ENCODE data around the gene STXBP1. TPM values are rescaled to one million over a fixed set of nuclear protein-coding genes. Genes with fewer than 3 reads are reported as not detected.

STXBP1 gene
- total and polyA plus RNA-seq, 4 donors = 19.2 to 65.8 (median 46.7) TPM

- no peak overlapping the region for H3K9ac ChIP-seq (ENCODE audit: insufficient read depth in 1 of 2, low read length in 2 of 2)
- 95 to 97% methylated on average over 10 of the region's 10 CpGs for WGBS, 2 donors
- no peak overlapping the region for H3K27ac ChIP-seq (ENCODE audit: low read depth in 1 of 2, low read length in 1 of 2)
- DNase-seq = no peak
- no peaks in the 10 kb centered on the region for H3K27me3 ChIP-seq (ENCODE audit: control insufficient read depth in 3 of 3, insufficient read depth in 3 of 3, low read length in 2 of 3)
- H3K36me3 ChIP-seq (ENCODE audit: control insufficient read depth in 4 of 4, insufficient read depth in 4 of 4, low read length in 4 of 4) = peaks cover 0 to 30% (median 10%) of the 10 kb centered on the region in 4 donors
- no peak for ATAC-seq (ENCODE audit: insufficient read depth, low FRiP score)
- no peak overlapping the region for H3K4me3 ChIP-seq
- TF ChIP-seq CTCF (IDR thresholded peaks at IDR 0.05; ENCODE audit: control extremely low read depth, extremely low read depth) = no peak
- H3K9me3 ChIP-seq (ENCODE audit: control insufficient read depth in 4 of 4, insufficient read depth in 3 of 4, low read length in 3 of 4) = no peaks in the 10 kb centered on the region
- H3K4me1 ChIP-seq (ENCODE audit: control insufficient read depth in 5 of 5, insufficient read depth in 5 of 5, low read length in 5 of 5) = no peaks in the 10 kb centered on the region
These were observed 78.7 kb downstream of the STXBP1 start for GRCh38 chr9:127690735-127691134.

GRCh38 chr9:127692071-127692470 lies 80.0 kb downstream of the STXBP1 start:
- 88 to 89% methylated on average over 20 of the region's 20 CpGs for WGBS, 2 donors
- H3K27ac ChIP-seq (ENCODE audit: low read depth in 1 of 2, low read length in 1 of 2) = no peak overlapping the region
- TF ChIP-seq CTCF (IDR thresholded peaks at IDR 0.05; ENCODE audit: control extremely low read depth, extremely low read depth) = no peak
- no peaks in the 10 kb centered on the region for H3K9me3 ChIP-seq (ENCODE audit: control insufficient read depth in 4 of 4, insufficient read depth in 3 of 4, low read length in 3 of 4)
- ATAC-seq (ENCODE audit: insufficient read depth, low FRiP score) (no peak), DNase-seq (no peak)
- no peak overlapping the region for H3K9ac ChIP-seq (ENCODE audit: insufficient read depth in 1 of 2, low read length in 2 of 2)
- H3K4me1 ChIP-seq (ENCODE audit: control insufficient read depth in 5 of 5, insufficient read depth in 5 of 5, low read length in 5 of 5) = no peaks in the 10 kb centered on the region
- no peak overlapping the region for H3K4me3 ChIP-seq
- H3K36me3 ChIP-seq (ENCODE audit: control insufficient read depth in 4 of 4, insufficient read depth in 4 of 4, low read length in 4 of 4) = peaks cover 0 to 28% (median 6%) of the 10 kb centered on the region in 4 donors
- no peaks in the 10 kb centered on the region for H3K27me3 ChIP-seq (ENCODE audit: control insufficient read depth in 3 of 3, insufficient read depth in 3 of 3, low read length in 2 of 3)

- Histone ChIP-seq H3K9ac (ENCODE audit: insufficient read depth in 1 of 2, low read length in 2 of 2) (no peak overlapping the region), H3K4me3 (no peak overlapping the region), H3K36me3 (ENCODE audit: control insufficient read depth in 4 of 4, insufficient read depth in 4 of 4, low read length in 4 of 4) (peaks cover 0 to 22% (median 5%) of the 10 kb centered on the region in 4 donors), H3K9me3 (ENCODE audit: control insufficient read depth in 4 of 4, insufficient read depth in 3 of 4, low read length in 3 of 4) (no peaks in the 10 kb centered on the region), H3K27ac (ENCODE audit: low read depth in 1 of 2, low read length in 1 of 2) (no peak overlapping the region), H3K4me1 (ENCODE audit: control insufficient read depth in 5 of 5, insufficient read depth in 5 of 5, low read length in 5 of 5) (no peaks in the 10 kb centered on the region), H3K27me3 (ENCODE audit: control insufficient read depth in 3 of 3, insufficient read depth in 3 of 3, low read length in 2 of 3) (no peaks in the 10 kb centered on the region)
- ATAC-seq (ENCODE audit: insufficient read depth, low FRiP score) (no peak), DNase-seq (no peak)
- TF ChIP-seq CTCF (IDR thresholded peaks at IDR 0.05; ENCODE audit: control extremely low read depth, extremely low read depth) = no peak
- WGBS, 2 donors = 88 to 91% methylated on average over 10 of the region's 10 CpGs
These were observed 81.1 kb downstream of the STXBP1 start for GRCh38 chr9:127693143-127693542.

- DNase-seq (no peak), ATAC-seq (ENCODE audit: insufficient read depth, low FRiP score) (no peak)
- no peaks in the 10 kb centered on the region for H3K27me3 ChIP-seq (ENCODE audit: control insufficient read depth in 3 of 3, insufficient read depth in 3 of 3, low read length in 2 of 3)
- peaks cover 0 to 20% (median 4%) of the 10 kb centered on the region in 4 donors for H3K36me3 ChIP-seq (ENCODE audit: control insufficient read depth in 4 of 4, insufficient read depth in 4 of 4, low read length in 4 of 4)
- TF ChIP-seq CTCF (IDR thresholded peaks at IDR 0.05; ENCODE audit: control extremely low read depth, extremely low read depth) = no peak
- H3K9me3 ChIP-seq (ENCODE audit: control insufficient read depth in 4 of 4, insufficient read depth in 3 of 4, low read length in 3 of 4) = no peaks in the 10 kb centered on the region
- H3K9ac ChIP-seq (ENCODE audit: insufficient read depth in 1 of 2, low read length in 2 of 2) = no peak overlapping the region
- WGBS, 2 donors = 92 to 96% methylated on average over 4 of the region's 4 CpGs
- no peak overlapping the region for H3K4me3 ChIP-seq
- H3K27ac ChIP-seq (ENCODE audit: low read depth in 1 of 2, low read length in 1 of 2) = no peak overlapping the region
- no peaks in the 10 kb centered on the region for H3K4me1 ChIP-seq (ENCODE audit: control insufficient read depth in 5 of 5, insufficient read depth in 5 of 5, low read length in 5 of 5)
These were observed 81.6 kb downstream of the STXBP1 start for GRCh38 chr9:127693697-127694096.
